GM23248 (cell line): Measurements from ENCODE around the gene COMP. TPM values are rescaled to one million over a fixed set of nuclear protein-coding genes. Genes with fewer than 3 reads are reported as not detected.

Source experiments
- DNase-seq: peaks from one replicate; pipeline ENCODE4 v3.0.0-alpha.2; 2015
- H2AFZ ChIP-seq: fragments of 200-600 bp; sonication (generic); 2 replicates; pipeline ENCODE4 v1.6.1; 2016; ENCODE audit warnings: antibody characterized with exemption
- H3F3A ChIP-seq: fragments of 200-600 bp; sonication (generic); 2 replicates; pipeline ENCODE4 v1.6.1; 2016; ENCODE audit warnings: mild to moderate bottlenecking, antibody characterized with exemption, mixed run types; ENCODE audit not compliant: insufficient read depth
- H3K27ac ChIP-seq: fragments of 200-600 bp; sonication (generic); 2 replicates; pipeline ENCODE4 v1.5.1; 2016; ENCODE audit warnings: mild to moderate bottlenecking
- H3K27me3 ChIP-seq: fragments of 200-600 bp; sonication (generic); replicated peaks from 2 replicates; pipeline ENCODE4 v1.6.1; 2016; ENCODE audit warnings: mild to moderate bottlenecking; ENCODE audit not compliant: insufficient read depth
- H3K36me3 ChIP-seq: fragments of 200-600 bp; sonication (generic); 2 replicates; pipeline ENCODE4 v1.6.1; 2016; ENCODE audit warnings: low read depth, mild to moderate bottlenecking
- H3K4me1 ChIP-seq: fragments of 200-600 bp; sonication (generic); 2 replicates; pipeline ENCODE4 v1.6.1; 2016; ENCODE audit warnings: mild to moderate bottlenecking; ENCODE audit not compliant: insufficient read depth
- H3K4me2 ChIP-seq: fragments of 200-600 bp; sonication (generic); one replicate; pipeline ENCODE4 v1.6.1; 2016; ENCODE audit warnings: mild to moderate bottlenecking; ENCODE audit not compliant: unreplicated experiment
- H3K4me3 ChIP-seq: fragments of 200-600 bp; sonication (generic); 2 replicates; pipeline ENCODE4 v1.5.1; 2016; ENCODE audit warnings: mild to moderate bottlenecking
- H3K79me2 ChIP-seq: fragments of 200-600 bp; sonication (generic); 2 replicates; pipeline ENCODE4 v1.6.1; 2016; ENCODE audit warnings: mild to moderate bottlenecking; ENCODE audit not compliant: insufficient read depth
- H3K9ac ChIP-seq: fragments of 200-600 bp; sonication (generic); 2 replicates; pipeline ENCODE4 v1.6.1; 2016; ENCODE audit warnings: mild to moderate bottlenecking
- H3K9me2 ChIP-seq: fragments of 200-600 bp; sonication (generic); 2 replicates; pipeline ENCODE4 v1.6.1; 2016; ENCODE audit warnings: mixed run types, mild to moderate bottlenecking, moderate library complexity; ENCODE audit not compliant: insufficient read depth
- H3K9me3 ChIP-seq: fragments of 200-600 bp; sonication (generic); one replicate; pipeline ENCODE4 v1.6.1; 2017; ENCODE audit warnings: low read depth
- H4K20me1 ChIP-seq: fragments of 200-600 bp; sonication (generic); 2 replicates; pipeline ENCODE4 v1.6.0; 2016; ENCODE audit not compliant: insufficient read depth
- EZH2 ChIP-seq: fragments of 200-600 bp; sonication (generic); IDR thresholded peaks from 2 replicates; pipeline ENCODE4 v1.6.1; 2018; ENCODE audit warnings: antibody characterized with exemption, mild to moderate bottlenecking; ENCODE audit not compliant: insufficient read depth, poor library complexity, severe bottlenecking
- EZH2phosphoT487 ChIP-seq: fragments of 200-600 bp; sonication (generic); IDR thresholded peaks from 2 replicates; pipeline ENCODE4 v1.6.1; 2018; ENCODE audit warnings: antibody characterized with exemption, moderate library complexity, mild to moderate bottlenecking, low read depth; ENCODE audit not compliant: insufficient read depth
- WGBS, 2 experiments: methylation state at CpG; one replicate each; pipeline ENCODE4 v1.1.6; 2015 to 2017; ENCODE audit warnings: low lambda C conversion rate in 2 of 2, low coverage in 1 of 2; ENCODE audit errors: missing lambda C conversion rate in 2 of 2; 5-methylcytosine and 5-hydroxymethylcytosine counted together
- in situ Hi-C: fragments of 300-500 bp; cut with MboI; formaldehyde crosslinking; loops from 2 replicates; pipeline ENCODE4 v1.15.0; 2020
- polyA plus RNA-seq: library from polyadenylated mRNA; unstranded; fragments of >200 nt; fragmentation: Nextera tagmentation; extraction: Ambion mirVana; gene quantifications from 2 replicates; pipeline ENCODE4 v1.2.1, GENCODE V29; 2016
- total RNA-seq: library from RNA; depleted of rRNA; stranded (reverse); fragments of >200 nt; shearing (Covaris generic); gene quantifications from 2 replicates; pipeline ENCODE4 v1.2.3, GENCODE V29; 2014

The COMP gene
- total and polyA plus RNA-seq, 2 experiments from 2014 or later: 93.8 to 252 TPM

DNA sequence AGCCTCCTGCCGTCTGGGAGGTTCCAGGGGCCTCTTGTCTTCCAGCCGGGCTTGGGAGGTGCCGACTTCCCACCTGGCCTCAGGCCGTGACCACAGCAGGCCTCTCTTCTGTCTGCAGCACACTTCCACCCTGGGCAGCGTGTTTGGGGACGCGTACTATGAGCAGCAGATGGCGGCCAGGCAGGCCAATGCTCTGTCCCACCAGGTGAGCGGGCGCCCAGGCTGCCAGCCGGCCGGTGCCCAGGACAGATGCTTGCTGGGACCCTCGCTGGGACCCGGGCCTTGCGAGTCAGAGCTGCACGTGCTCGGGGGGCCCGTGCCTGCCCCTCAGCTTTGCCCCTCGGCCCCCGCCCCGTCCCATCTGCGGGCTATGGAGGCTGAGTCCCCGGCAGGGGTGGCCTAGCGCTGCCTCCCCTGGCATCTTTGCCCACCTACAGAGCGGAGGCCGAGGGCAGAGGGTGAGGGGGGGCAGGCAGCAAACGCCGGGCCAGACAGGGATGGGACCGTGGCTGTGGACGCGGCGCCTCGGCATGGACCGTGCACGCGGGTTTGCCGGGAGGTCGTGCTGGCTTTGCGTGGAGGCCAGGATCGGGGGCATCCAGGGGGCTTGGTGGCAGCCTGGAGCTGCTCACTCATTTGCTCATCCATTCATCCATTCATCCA lies 16.2 kb downstream of the COMP start:
- no peak overlapping the region for H2AFZ ChIP-seq
- 95 to 96% methylated on average over 20 to 40 of the region's 40 CpGs for WGBS, 2 experiments
- H3K9ac ChIP-seq: no peak overlapping the region
- no peaks in the 10 kb centered on the region for H3F3A ChIP-seq
- TF ChIP-seq EZH2: no peak
- TF ChIP-seq EZH2phosphoT487: no peak
- H3K9me2 ChIP-seq: no peaks in the 10 kb centered on the region
- in situ Hi-C loops: no loop called here
- H3K9me3 ChIP-seq: no peaks in the 10 kb centered on the region
- no peaks in the 10 kb centered on the region for H4K20me1 ChIP-seq
- no peak overlapping the region for H3K4me3 ChIP-seq
- no peaks in the 10 kb centered on the region for H3K36me3 ChIP-seq
- H3K27ac ChIP-seq: no peak overlapping the region
- H3K4me2 ChIP-seq: no peak overlapping the region
- no peaks in the 10 kb centered on the region for H3K27me3 ChIP-seq
- no peaks in the 10 kb centered on the region for H3K79me2 ChIP-seq
- peaks cover 11% of the 10 kb centered on the region for H3K4me1 ChIP-seq
- DNase-seq: no peak

GRCh38 chr19:18774107-18774506 lies 17.0 kb downstream of the COMP start:
- no peak for DNase-seq
- Histone ChIP-seq H3K9me3 (no peaks in the 10 kb centered on the region), H3K79me2 (no peaks in the 10 kb centered on the region), H4K20me1 (no peaks in the 10 kb centered on the region), H3K9me2 (no peaks in the 10 kb centered on the region), H3K4me3 (no peak overlapping the region), H3K36me3 (no peaks in the 10 kb centered on the region), H3K4me2 (no peak overlapping the region), H3K9ac (no peak overlapping the region), H3K4me1 (peaks cover 11% of the 10 kb centered on the region), H2AFZ (no peak overlapping the region), H3K27me3 (no peaks in the 10 kb centered on the region), H3K27ac (no peak overlapping the region), H3F3A (no peaks in the 10 kb centered on the region)
- TF ChIP-seq EZH2phosphoT487: no peak
- no peak for TF ChIP-seq EZH2
- 93 to 96% methylated on average over 11 of the region's 11 CpGs for WGBS, 2 experiments
- in situ Hi-C loops: no loop called here

DNA sequence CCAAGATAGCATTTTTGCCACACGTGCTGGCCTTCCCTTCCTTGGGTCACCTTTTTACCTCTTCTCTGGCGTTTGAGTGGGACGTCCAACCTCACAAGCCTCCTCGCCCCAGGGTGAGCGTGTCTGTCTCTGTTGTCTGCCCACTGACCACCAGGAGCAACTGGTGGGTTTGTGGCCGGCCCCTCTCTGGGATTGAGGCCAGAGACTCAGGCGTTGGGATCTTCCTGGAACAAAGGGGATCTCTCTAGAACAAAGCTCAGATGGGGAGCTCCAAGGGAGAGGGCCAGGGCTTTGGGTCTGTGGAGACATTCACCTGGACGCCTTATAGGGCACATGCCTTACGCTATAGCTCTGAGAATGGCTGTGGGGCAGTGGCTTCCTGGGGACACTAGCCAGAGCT lies 17.4 kb downstream of the COMP start:
- no peak overlapping the region for H2AFZ ChIP-seq

GRCh38 chr19:18772620-18773587 lies 18.2 kb downstream of the COMP start:
- Histone ChIP-seq H3K4me1 (peaks cover 11% of the 10 kb centered on the region), H3K9ac (no peak overlapping the region), H3F3A (no peaks in the 10 kb centered on the region), H2AFZ (no peak overlapping the region), H3K36me3 (no peaks in the 10 kb centered on the region), H3K4me3 (no peak overlapping the region), H3K27ac (no peak overlapping the region), H3K79me2 (no peaks in the 10 kb centered on the region), H4K20me1 (no peaks in the 10 kb centered on the region), H3K27me3 (no peaks in the 10 kb centered on the region), H3K4me2 (no peak overlapping the region), H3K9me3 (no peaks in the 10 kb centered on the region), H3K9me2 (no peaks in the 10 kb centered on the region)
- 84% methylated on average over 27 of the region's 27 CpGs for WGBS, 2 experiments
- TF ChIP-seq EZH2phosphoT487 (no peak), EZH2 (no peak)
- in situ Hi-C loops: no loop called here
- DNase-seq: no peak

More for the DNA sequence above, 17.4 kb downstream of the COMP start:
- Histone ChIP-seq H3K9me2 (no peaks in the 10 kb centered on the region), H3K9me3 (no peaks in the 10 kb centered on the region), H3K27ac (no peak overlapping the region), H3K4me3 (no peak overlapping the region), H3F3A (no peaks in the 10 kb centered on the region), H3K36me3 (no peaks in the 10 kb centered on the region), H3K27me3 (no peaks in the 10 kb centered on the region), H3K4me2 (no peak overlapping the region), H4K20me1 (no peaks in the 10 kb centered on the region), H3K9ac (no peak overlapping the region), H3K79me2 (no peaks in the 10 kb centered on the region), H3K4me1 (peaks cover 11% of the 10 kb centered on the region)
- in situ Hi-C loops: no loop called here
- no peak for DNase-seq
- TF ChIP-seq EZH2phosphoT487: no peak
- no peak for TF ChIP-seq EZH2
- 88 to 89% methylated on average over 9 of the region's 9 CpGs for WGBS, 2 experiments
